Measurements from ENCODE around the gene METTL4. TPM values are rescaled to one million over a fixed set of nuclear protein-coding genes. Genes with fewer than 3 reads are reported as not detected.

The METTL4 gene
- total RNA-seq, 1 donor from 2014 or later: 7.9 TPM

DNA sequence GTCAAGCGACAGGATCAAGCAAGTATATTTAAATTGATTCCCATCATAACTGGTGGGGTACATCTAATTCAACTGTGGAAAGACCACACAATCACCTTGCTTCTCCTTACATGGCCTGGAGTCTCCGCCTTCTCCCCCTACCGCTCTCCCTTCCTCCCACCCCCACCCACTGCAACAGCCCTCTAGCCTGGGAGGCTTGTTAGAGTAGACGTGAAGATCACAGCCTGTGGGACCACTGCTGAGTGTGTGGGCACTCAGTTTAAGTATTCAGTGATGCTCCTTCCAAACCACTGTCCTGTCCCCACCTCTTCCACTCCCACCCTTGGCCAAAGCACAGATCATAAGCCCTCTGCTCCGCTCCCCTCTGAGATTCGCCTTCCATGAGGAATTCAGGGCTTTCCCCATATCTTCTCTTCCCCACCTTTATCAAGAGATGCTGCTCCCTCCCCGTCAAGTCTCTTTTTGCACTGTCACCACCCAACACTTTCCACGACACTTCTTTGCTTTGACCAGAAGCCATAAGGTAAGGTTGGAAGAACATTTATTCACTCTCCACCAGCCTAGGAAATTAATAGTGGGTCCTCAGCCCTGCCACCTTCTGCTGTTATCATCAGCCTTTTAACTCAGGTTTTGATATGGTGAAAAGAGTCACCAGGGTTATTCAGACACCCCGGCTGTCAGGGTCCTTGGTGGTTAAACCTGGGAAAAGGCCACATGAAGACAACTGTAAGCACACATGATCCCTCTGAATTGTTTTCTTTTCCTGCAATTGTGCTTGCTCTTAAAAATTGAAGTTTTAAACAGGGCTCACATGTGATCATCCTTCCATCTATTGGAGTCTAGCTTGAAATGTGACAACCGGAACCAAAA is 1.7 kb downstream of the METTL4 start:
- no peak for DNase-seq (ENCODE audit: low read depth)
- peak overlapping the region; percentile 74 for H3K4me3 ChIP-seq (ENCODE audit: low read depth, low read length)
- no peaks in the 10 kb centered on the region for H3K36me3 ChIP-seq (ENCODE audit: control insufficient read depth, insufficient read depth, low read length)
- H3K27me3 ChIP-seq (ENCODE audit: control insufficient read depth, insufficient read depth, low read length): no peaks in the 10 kb centered on the region
- TF ChIP-seq, protein P1, sequence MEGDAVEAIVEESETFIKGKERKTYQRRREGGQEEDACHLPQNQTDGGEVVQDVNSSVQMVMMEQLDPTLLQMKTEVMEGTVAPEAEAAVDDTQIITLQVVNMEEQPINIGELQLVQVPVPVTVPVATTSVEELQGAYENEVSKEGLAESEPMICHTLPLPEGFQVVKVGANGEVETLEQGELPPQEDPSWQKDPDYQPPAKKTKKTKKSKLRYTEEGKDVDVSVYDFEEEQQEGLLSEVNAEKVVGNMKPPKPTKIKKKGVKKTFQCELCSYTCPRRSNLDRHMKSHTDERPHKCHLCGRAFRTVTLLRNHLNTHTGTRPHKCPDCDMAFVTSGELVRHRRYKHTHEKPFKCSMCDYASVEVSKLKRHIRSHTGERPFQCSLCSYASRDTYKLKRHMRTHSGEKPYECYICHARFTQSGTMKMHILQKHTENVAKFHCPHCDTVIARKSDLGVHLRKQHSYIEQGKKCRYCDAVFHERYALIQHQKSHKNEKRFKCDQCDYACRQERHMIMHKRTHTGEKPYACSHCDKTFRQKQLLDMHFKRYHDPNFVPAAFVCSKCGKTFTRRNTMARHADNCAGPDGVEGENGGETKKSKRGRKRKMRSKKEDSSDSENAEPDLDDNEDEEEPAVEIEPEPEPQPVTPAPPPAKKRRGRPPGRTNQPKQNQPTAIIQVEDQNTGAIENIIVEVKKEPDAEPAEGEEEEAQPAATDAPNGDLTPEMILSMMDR (IDR thresholded peaks at IDR 0.05; ENCODE audit: insufficient read depth, low read length, poor library complexity, severe bottlenecking): no peak

DNA sequence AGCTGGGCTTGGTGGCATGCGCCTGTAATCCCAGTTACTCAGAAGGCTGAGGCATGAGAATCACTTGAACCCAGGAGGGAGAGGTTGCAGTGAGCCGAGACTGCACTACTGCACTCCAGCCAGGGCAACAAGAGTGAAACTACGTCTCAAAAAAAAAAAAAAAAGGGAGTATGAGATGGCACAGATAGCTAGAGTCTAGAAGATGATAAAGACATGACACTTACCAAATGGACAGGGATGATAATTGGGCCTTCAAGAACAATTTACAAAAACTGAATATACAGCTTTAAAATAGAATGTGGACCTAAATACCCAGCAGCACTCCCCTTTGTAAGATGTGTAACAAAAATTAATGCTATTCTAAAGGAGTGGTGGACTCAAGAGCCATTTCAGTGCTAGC is 2.7 kb downstream of the METTL4 start:
- no peak overlapping the region for H3K4me3 ChIP-seq (ENCODE audit: low read depth, low read length)
- no peaks in the 10 kb centered on the region for H3K36me3 ChIP-seq (ENCODE audit: control insufficient read depth, insufficient read depth, low read length)
- TF ChIP-seq, protein P1 (IDR thresholded peaks at IDR 0.05; ENCODE audit: insufficient read depth, low read length, poor library complexity, severe bottlenecking): no peak
- no peaks in the 10 kb centered on the region for H3K27me3 ChIP-seq (ENCODE audit: control insufficient read depth, insufficient read depth, low read length)
- no peak for DNase-seq (ENCODE audit: low read depth)

DNA sequence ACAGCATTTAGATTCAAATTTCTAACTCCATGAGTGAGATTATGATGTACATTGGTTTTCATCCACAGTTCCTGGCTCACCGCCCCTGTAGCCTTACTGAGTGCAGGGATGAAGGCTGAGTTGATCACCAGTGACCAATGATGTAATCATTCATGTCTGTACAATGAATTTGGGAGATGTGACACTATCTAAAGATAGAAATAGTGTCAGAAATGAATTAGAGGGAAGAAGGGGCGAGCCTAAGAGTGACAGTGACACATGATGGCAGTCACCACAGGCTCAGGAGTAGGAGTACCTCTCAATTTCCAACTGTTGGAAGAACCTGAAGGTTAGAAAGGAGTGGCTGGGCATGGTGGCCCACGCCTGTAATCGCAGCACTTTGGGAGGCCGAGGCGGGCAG is 3.2 kb downstream of the METTL4 start:
- no peak for DNase-seq (ENCODE audit: low read depth)
- no peaks in the 10 kb centered on the region for H3K36me3 ChIP-seq (ENCODE audit: control insufficient read depth, insufficient read depth, low read length)

DNA sequence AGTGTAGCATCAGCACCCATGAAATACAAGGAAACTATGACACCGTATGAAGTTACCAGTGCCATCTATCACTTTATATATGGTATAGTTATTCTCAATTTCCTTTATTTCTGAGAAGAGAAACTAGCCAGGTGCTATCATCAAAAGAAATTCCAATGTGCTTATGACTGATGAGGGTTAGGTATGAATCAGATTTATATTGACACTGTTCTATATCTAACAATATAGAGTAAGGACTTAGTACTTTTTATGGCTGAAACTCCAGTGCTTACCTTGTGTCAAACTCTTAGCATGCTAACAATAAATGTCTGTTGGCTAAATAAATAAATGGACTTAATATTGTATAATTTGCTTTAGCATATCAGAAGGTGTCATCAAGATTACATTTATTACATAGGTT is 6.9 kb downstream of the METTL4 start:
- no peak overlapping the region for H3K4me3 ChIP-seq (ENCODE audit: low read depth, low read length)
- H3K27me3 ChIP-seq (ENCODE audit: control insufficient read depth, insufficient read depth, low read length): no peaks in the 10 kb centered on the region
- DNase-seq (ENCODE audit: low read depth): no peak
- TF ChIP-seq, protein P1 (IDR thresholded peaks at IDR 0.05; ENCODE audit: insufficient read depth, low read length, poor library complexity, severe bottlenecking): no peak
- H3K36me3 ChIP-seq (ENCODE audit: control insufficient read depth, insufficient read depth, low read length): no peaks in the 10 kb centered on the region

More for the DNA sequence above, 3.2 kb downstream of the METTL4 start:
- H3K27me3 ChIP-seq (ENCODE audit: control insufficient read depth, insufficient read depth, low read length): no peaks in the 10 kb centered on the region
- TF ChIP-seq, protein P1 (IDR thresholded peaks at IDR 0.05; ENCODE audit: insufficient read depth, low read length, poor library complexity, severe bottlenecking): no peak
- H3K4me3 ChIP-seq (ENCODE audit: low read depth, low read length): no peak overlapping the region

DNA sequence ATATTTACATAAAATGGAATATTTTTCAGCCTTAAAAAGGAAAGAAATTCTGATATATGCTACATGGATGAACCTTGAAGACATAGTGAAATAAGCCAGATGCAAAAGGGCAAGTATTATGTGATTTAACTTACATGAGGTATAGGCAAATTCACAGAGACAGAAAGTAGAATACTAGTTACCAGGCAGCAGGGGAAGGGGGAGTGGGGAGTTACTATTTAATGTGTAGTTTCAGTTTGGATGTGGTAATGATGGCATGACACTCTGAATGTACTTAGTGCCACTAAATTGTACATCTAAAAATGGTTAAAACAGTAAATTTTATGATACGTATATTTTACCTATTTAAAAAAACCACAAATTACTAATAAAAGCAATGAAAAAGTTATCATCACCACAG is 12.1 kb downstream of the METTL4 start:
- Histone ChIP-seq H3K36me3 (ENCODE audit: control insufficient read depth, insufficient read depth, low read length) (no peaks in the 10 kb centered on the region), H3K4me3 (ENCODE audit: low read depth, low read length) (no peak overlapping the region), H3K27me3 (ENCODE audit: control insufficient read depth, insufficient read depth, low read length) (no peaks in the 10 kb centered on the region)
- DNase-seq (ENCODE audit: low read depth): no peak
- TF ChIP-seq, protein P1 (IDR thresholded peaks at IDR 0.05; ENCODE audit: insufficient read depth, low read length, poor library complexity, severe bottlenecking): no peak

DNA sequence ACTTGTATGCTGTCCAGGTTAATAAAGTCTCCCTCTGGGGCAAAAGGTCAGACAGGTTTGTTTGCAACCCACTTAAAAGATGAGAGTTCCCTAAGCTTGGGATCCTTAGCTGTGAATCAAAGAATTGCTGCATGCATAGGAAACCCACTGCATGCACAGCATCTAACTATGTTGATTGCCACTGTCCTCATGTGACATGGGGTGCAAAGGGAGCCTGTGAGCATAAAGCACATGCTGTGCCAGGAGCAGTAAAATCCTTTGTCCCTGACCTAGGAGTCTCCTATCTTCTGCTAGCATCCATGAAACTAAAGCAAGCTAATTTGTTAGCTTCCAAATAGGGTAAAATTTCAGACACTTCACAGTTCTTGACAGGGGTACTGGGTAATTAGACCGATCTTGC is 13.8 kb downstream of the METTL4 start:
- Histone ChIP-seq H3K27me3 (ENCODE audit: control insufficient read depth, insufficient read depth, low read length) (no peaks in the 10 kb centered on the region), H3K4me3 (ENCODE audit: low read depth, low read length) (no peak overlapping the region), H3K36me3 (ENCODE audit: control insufficient read depth, insufficient read depth, low read length) (no peaks in the 10 kb centered on the region)
- TF ChIP-seq, protein P1 (IDR thresholded peaks at IDR 0.05; ENCODE audit: insufficient read depth, low read length, poor library complexity, severe bottlenecking): no peak
- DNase-seq (ENCODE audit: low read depth): no peak

Measured in kidney epithelial cell (primary cell).